NCI-H1105 (cell line): ENCODE data around the gene CFAP97.
"Not testable (repeated sequence)": the region's sequence is repeated elsewhere in the genome, so short reads cannot be mapped to it uniquely, and the experiment has no call there.

Experiments
- DNase-seq: peaks from one replicate; lab custom pipeline; 2025; lab: John Stamatoyannopoulos, UW

Gene CFAP97

GRCh38 chr4:185221912-185222311 is 18.1 kb upstream of the CFAP97 start:
- DNase-seq = no peak

- DNase-seq = no peak
These were observed 17.7 kb upstream of the CFAP97 start for GRCh38 chr4:185221491-185221890.

- no peak for DNase-seq
These were observed 15.9 kb upstream of the CFAP97 start for GRCh38 chr4:185219551-185220344.

DNA sequence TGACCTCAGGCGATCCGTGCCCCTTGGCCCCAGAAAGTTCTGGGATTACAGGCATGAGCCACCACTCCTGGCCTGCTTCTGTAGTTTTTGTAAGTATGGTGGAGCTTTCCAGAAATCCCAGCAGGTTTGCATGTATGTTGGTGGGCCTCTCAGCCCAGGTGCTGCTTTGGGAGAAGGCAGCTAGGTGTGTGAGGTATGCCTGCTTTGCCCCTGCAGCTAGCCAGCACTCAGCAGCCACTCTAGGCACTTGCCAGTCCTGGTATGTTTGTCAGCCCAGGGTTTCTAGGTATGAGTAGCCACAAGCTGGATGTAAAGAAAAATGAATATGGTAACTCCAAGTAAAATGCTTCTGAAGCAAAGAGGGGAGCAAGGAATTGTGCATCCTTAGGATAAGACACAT is 14.5 kb upstream of the CFAP97 start:
- DNase-seq = no peak

DNA sequence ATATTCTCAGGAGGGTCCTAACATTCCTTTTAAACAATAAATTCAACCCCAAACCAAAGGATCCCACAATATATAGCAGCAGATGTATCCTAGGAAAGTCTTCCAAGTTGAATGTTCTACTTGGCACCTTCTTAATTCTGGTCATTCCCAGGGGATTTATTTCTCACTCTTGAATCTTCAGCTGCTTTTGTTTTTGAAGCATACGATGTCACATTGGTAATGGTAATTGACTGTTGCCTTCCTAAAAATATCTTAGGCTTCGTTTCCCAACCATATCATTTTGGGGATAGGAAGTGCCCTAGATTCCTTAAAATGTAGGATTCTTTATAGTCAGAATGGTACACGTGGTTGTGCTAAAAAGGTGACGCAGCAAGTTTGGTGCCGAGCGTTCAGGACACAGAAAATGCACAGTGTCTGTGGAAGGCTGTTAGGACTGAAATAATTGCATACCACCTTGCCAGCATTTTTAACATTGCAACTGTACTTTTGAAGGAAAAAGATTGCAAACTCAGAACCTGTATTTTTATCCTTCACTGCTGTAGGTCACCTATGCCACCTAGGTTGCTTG is 13.7 kb upstream of the CFAP97 start:
- no peak for DNase-seq

DNA sequence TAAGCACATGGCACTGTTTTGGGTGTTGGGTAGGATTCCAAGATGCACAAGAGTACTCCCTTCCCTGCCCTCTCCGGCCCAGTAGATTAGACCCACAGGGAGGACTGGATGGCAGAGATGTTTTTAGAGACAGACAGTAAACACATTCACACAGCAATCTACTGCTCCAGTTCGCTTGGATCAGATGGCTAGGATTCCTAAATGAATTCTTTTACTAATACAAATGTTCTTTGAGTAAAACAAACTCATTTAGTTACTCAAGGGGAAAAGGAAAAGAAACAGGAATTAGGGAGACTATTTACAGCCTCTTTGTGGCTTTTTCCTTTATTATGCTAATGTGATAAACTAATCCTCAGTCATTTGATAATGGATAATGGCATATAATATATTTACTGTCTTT is 11.5 kb upstream of the CFAP97 start:
- DNase-seq = no peak

- no peak for DNase-seq
These were observed 10.1 kb upstream of the CFAP97 start for GRCh38 chr4:185213877-185214276.

DNA sequence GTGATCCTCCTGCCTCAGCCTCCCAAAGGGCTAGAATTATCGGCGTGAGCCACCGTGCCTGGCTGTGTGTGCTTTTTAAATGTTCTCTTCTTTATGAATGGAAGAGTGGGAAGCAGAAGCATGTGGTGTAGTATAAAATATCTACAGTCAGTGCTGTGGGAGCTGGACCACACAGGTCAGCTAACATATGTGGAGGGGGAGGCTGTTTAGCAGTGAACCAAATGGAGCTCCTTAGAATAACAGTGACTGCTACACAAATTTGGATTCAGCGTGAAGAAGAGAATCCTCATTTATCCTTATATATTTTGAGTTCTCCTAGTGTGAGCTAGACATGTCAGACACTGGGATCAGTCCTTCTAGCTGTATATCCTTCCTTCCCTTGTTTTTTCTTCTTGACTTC is 8.8 kb upstream of the CFAP97 start:
- no peak for DNase-seq

DNA sequence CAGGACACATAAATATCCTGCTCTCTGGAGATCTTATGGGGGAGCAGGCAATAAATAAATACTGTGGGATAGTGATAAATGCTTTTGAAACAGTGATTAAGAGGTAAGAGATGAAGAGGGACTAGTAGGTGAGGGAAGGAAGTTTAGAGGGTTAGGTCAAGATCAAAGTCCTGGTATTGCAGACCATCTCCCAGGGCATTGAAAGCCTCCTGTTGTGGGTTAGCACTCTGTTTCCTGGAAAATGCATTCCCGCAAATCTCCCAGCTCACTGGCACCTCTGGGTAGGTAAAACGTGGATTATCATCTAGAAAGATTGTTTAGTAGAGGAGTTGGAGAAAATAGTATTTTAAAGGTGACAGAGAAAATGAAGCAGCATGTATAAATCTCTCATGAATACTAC is 7.8 kb upstream of the CFAP97 start:
- no peak for DNase-seq

GRCh38 chr4:185211035-185211434 is 7.2 kb upstream of the CFAP97 start:
- DNase-seq = no peak

- DNase-seq = no peak
These were observed 6.5 kb upstream of the CFAP97 start for GRCh38 chr4:185210102-185210981.

DNA sequence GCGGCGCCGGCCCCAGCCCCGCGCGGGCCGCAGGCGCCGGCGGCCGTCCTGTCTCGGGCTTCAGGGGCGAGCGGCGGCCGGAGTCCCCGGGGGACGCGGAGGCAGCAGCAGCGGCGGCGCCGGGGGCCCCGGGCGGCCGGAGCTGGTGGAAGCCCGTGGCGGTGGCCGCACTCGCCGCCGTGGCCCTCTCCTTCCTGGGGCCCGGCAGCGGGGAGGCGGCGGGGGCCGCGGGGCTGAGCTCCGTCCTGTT is 6.0 kb upstream of the CFAP97 start:
- DNase-seq = not testable (repeated sequence)

- peak; percentile 63 for DNase-seq
These were observed 5.4 kb upstream of the CFAP97 start, which contains the start of gene SNX25 for GRCh38 chr4:185209031-185209851. Gene SNX25, plus strand, starts transcription at chr4:185209598. Its CDS starts 229 bp downstream, at chr4:185209827.

- no peak for DNase-seq
These were observed 3.7 kb upstream of the CFAP97 start for GRCh38 chr4:185207466-185207865.

DNA sequence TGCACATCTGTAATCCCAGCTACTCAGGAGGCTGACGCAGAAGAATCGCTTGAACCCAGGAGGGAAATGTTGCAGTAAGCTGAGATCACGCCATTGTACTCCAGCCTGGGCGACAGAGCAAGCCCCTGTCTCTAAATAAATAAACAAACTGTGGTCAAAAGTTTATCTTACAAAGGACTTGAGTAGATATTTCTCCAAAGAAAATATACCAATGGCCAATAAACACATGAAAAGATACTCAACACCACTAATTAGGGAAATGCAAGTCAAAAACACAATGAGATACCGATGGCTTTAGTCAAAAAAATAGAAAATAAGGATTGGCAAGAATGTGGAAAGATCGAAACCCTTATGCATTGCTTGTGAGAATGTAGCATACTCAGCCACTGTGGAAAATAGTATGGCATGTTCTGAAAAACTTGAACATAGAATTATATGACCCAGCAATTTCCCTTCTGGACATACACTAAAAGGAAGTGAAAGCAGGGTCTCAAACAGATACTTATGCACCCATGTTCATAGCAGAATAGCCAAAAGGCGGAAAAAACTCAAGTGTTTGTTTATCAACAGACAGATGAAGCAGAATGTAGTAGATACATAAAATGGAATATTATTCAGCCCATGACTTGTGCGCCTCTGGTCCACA is 2.0 kb upstream of the CFAP97 start:
- DNase-seq = no peak

DNA sequence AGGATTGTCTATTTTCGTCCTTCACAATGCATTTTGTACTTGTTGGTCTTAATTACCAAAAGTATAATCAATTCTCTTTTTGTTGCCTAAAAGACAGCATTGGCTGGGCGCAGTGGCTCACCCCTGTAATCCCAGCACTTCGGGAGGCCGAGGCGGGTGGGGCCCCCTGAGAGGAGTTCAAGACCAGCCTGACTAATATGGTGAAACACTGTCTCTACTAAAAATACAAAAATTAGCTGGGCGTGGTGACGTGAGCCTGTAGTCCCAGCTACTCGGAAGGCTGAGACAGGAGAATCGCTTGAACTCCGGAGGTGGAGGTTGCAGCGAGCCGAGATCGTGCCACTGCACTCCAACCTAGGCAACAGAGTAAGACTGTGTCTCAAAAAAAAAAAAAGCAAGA is 1.3 kb upstream of the CFAP97 start:
- DNase-seq = not testable (repeated sequence)

- DNase-seq = no peak
These were observed 574 bp upstream of the CFAP97 start for GRCh38 chr4:185204238-185204910.

DNA sequence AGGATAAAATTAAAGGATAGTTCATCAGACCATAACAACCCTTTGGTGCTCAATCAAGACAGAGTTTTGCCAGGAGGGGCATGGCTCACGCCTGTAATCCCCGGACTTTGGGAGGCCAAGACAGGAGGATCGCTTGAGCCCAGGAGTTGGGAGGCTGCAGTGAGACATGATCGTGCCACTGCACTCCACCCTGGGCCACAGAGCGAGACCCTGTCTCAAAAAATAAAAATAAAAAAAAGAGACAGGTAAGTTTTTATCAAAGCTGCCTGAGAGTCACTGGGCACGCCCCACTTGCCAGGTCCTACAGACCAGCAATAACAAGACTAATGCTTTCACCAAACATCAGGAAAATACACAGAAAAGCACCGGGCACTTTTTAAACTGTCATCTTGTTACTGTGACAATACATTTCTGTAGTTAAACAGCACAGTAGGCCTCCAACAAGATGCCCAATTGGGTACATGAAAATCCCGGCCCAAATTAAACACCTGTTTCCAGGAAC is 765 bp downstream of the CFAP97 start:
- DNase-seq = no peak

- DNase-seq = no peak
These were observed 1.5 kb downstream of the CFAP97 start for GRCh38 chr4:185201977-185202962.

DNA sequence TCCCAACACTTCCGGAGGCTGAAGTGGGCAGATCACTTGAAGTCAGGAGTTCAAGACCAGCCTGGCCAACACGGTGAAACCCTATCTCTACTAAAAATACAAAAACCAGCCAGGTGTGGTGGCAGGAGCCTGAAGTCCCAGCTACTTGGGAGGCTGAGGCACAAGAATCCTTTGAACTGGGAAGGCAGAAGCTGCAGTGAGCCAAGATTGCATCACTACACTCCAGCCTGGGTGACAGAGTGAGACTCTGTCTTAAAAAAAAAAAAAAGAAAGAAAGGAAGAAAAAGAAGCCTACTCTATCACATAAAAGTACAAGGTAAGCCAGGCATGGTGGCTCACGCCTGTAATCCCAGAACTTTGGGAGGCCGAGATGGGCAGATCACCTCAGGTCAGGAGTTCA is 5.6 kb downstream of the CFAP97 start:
- DNase-seq = not testable (repeated sequence)
